Type B pancreatic cell (in vitro differentiated cells): ENCODE measurements around the gene ITIH1. TPM values are rescaled to one million over a fixed set of nuclear protein-coding genes. Genes with fewer than 3 reads are reported as not detected.

Source experiments
- DNase-seq: peaks from one replicate; pipeline ENCODE4 v3.0.0; 2021; ENCODE audit warnings: mixed read lengths; ENCODE audit not compliant: unreplicated experiment; ENCODE audit errors: extremely low spot score
- H3K27ac Mint-ChIP-seq: 2 replicates; pipeline ENCODE4 v1.8.0; 2021; ENCODE audit warnings: mild to moderate bottlenecking, mixed read lengths
- H3K27me3 Mint-ChIP-seq: 2 replicates; pipeline ENCODE4 v1.8.0; 2021; ENCODE audit warnings: mixed read lengths
- H3K36me3 Mint-ChIP-seq: 2 replicates; pipeline ENCODE4 v1.8.0; 2021; ENCODE audit warnings: mixed read lengths
- H3K4me1 Mint-ChIP-seq: one replicate; pipeline ENCODE4 v1.8.0; 2021; ENCODE audit warnings: mixed read lengths; ENCODE audit not compliant: unreplicated experiment
- H3K4me3 Mint-ChIP-seq: 2 replicates; pipeline ENCODE4 v1.8.0; 2021; ENCODE audit warnings: mild to moderate bottlenecking, mixed read lengths
- H3K9me3 Mint-ChIP-seq: 2 replicates; pipeline ENCODE4 v1.8.0; 2021; ENCODE audit warnings: mixed read lengths
- CTCF ChIP-seq: fragments of 200-600 bp; sonication (generic); conservative IDR thresholded peaks from 2 replicates; pipeline ENCODE4 v1.5.0; 2021; ENCODE audit warnings: antibody characterized with exemption, mild to moderate bottlenecking
- total RNA-seq: library from RNA; stranded (reverse); gene quantifications from 2 replicates; pipeline ENCODE4 v1.2.1, GENCODE V29; 2021; ENCODE audit warnings: low replicate concordance

Gene ITIH1
- total RNA-seq, 1 donor from 2014 or later: 8.0 TPM

GRCh38 chr3:52824037-52824436, 46.6 kb downstream of the ITIH1 start:
- H3K4me1 Mint-ChIP-seq: peaks cover 5% of the 10 kb centered on the region
- no peaks in the 10 kb centered on the region for H3K9me3 Mint-ChIP-seq
- no peaks in the 10 kb centered on the region for H3K27me3 Mint-ChIP-seq
- H3K27ac Mint-ChIP-seq: no peak overlapping the region
- no peak for DNase-seq
- H3K36me3 Mint-ChIP-seq: no peaks in the 10 kb centered on the region
- TF ChIP-seq CTCF: no peak
- no peak overlapping the region for H3K4me3 Mint-ChIP-seq

GRCh38 chr3:52827441-52827840, 50.0 kb downstream of the ITIH1 start:
- H3K27ac Mint-ChIP-seq: no peak overlapping the region
- no peaks in the 10 kb centered on the region for H3K27me3 Mint-ChIP-seq
- no peaks in the 10 kb centered on the region for H3K4me1 Mint-ChIP-seq
- H3K36me3 Mint-ChIP-seq: no peaks in the 10 kb centered on the region
- DNase-seq: no peak
- H3K4me3 Mint-ChIP-seq: no peak overlapping the region
- TF ChIP-seq CTCF: no peak
- H3K9me3 Mint-ChIP-seq: no peaks in the 10 kb centered on the region

GRCh38 chr3:52827866-52828376, 50.5 kb downstream of the ITIH1 start:
- H3K27ac Mint-ChIP-seq: no peak overlapping the region
- no peaks in the 10 kb centered on the region for H3K9me3 Mint-ChIP-seq
- H3K36me3 Mint-ChIP-seq: no peaks in the 10 kb centered on the region
- no peak for TF ChIP-seq CTCF
- H3K4me3 Mint-ChIP-seq: no peak overlapping the region
- DNase-seq: no peak
- no peaks in the 10 kb centered on the region for H3K4me1 Mint-ChIP-seq
- H3K27me3 Mint-ChIP-seq: no peaks in the 10 kb centered on the region

- no peak overlapping the region for H3K27ac Mint-ChIP-seq
- TF ChIP-seq CTCF: no peak
- no peak for DNase-seq
- H3K27me3 Mint-ChIP-seq: no peaks in the 10 kb centered on the region
- no peaks in the 10 kb centered on the region for H3K36me3 Mint-ChIP-seq
- no peaks in the 10 kb centered on the region for H3K9me3 Mint-ChIP-seq
- H3K4me1 Mint-ChIP-seq: peaks cover 3% of the 10 kb centered on the region
- H3K4me3 Mint-ChIP-seq: no peak overlapping the region
These were observed 52.1 kb downstream of the ITIH1 start for GRCh38 chr3:52829482-52829881.

GRCh38 chr3:52829906-52830463, 52.6 kb downstream of the ITIH1 start:
- no peak for TF ChIP-seq CTCF
- H3K4me3 Mint-ChIP-seq: no peak overlapping the region
- DNase-seq: no peak
- no peaks in the 10 kb centered on the region for H3K27me3 Mint-ChIP-seq
- H3K27ac Mint-ChIP-seq: no peak overlapping the region
- no peaks in the 10 kb centered on the region for H3K36me3 Mint-ChIP-seq
- peaks cover 8% of the 10 kb centered on the region for H3K4me1 Mint-ChIP-seq
- H3K9me3 Mint-ChIP-seq: no peaks in the 10 kb centered on the region
